A549 (cell line): ENCODE results near the gene P4HA2. TPM values are rescaled to one million over a fixed set of nuclear protein-coding genes. Genes with fewer than 3 reads are reported as not detected.

ENCODE experiments used
- ATAC-seq, 2 experiments: fragments of 200-7000 bp in 1 of 2; fragments of >200 bp in 1 of 2; cut with Nextera tagmentation in 1 of 2; cut with Tn5 transposase in 1 of 2; 3 replicates each; pipeline versions ENCODE4 v1.8.0 to v1.9.1; 2018 to 2020; ENCODE audit warnings: mild to moderate bottlenecking in 1 of 2, moderate library complexity in 1 of 2
- CTCF ChIA-PET: fragments of 300-600 bp; sonication (Branson Sonifier 250); formaldehyde crosslinking; extraction: SDS; loops from one replicate; lab custom pipeline; 2021; ENCODE audit warnings: antibody characterized with exemption, inconsistent platforms; lab: Yijun Ruan, JAX
- POLR2A ChIA-PET: fragments of 350-600 bp; formaldehyde crosslinking; extraction: SDS; loops from one replicate; lab custom pipeline; 2021; ENCODE audit warnings: antibody characterized with exemption, inconsistent platforms; lab: Yijun Ruan, JAX
- DNase-seq, 2 experiments: peaks; one replicate each; pipeline versions ENCODE4 v3.0.0 to v3.0.0-alpha.2; 2011 to 2016; ENCODE audit warnings: low read depth in 1 of 2, low spot score in 1 of 2
- FAIRE-seq: peaks from 2 replicates; lab custom pipeline; 2011; peaks lifted over from hg19 to GRCh38; lab: Jason Lieb, UNC
- H3K27ac ChIP-seq, 2 experiments: fragments of >200 bp; sonication (Bioruptor Twin); formaldehyde crosslinking; 3 replicates each; pipeline ENCODE4 v1.5.1; 2016 to 2017
- H3K4me1 ChIP-seq: fragments of >200 bp; sonication (Bioruptor Twin); formaldehyde crosslinking; 3 replicates; pipeline ENCODE4 v1.6.1; 2016
- H3K4me2 ChIP-seq: fragments of >200 bp; sonication (Bioruptor Twin); formaldehyde crosslinking; 3 replicates; pipeline ENCODE4 v1.6.1; 2016
- H3K4me3 ChIP-seq: fragments of >200 bp; sonication (Bioruptor Twin); formaldehyde crosslinking; 3 replicates; pipeline ENCODE4 v1.5.1; 2016
- H3K9me3 ChIP-seq: fragments of >200 bp; sonication (Bioruptor Twin); formaldehyde crosslinking; 3 replicates; pipeline ENCODE4 v1.6.1; 2016
- CBX2 ChIP-seq: fragments of 200-600 bp; sonication (generic); IDR thresholded peaks from 2 replicates; pipeline ENCODE4 v1.6.1; 2016; ENCODE audit warnings: low read depth, mild to moderate bottlenecking, borderline replicate concordance
- CBX8 ChIP-seq: fragments of 200-600 bp; sonication (generic); IDR thresholded peaks from 2 replicates; pipeline ENCODE4 v1.6.1; 2016
- CEBPB ChIP-seq, 2 experiments: fragments of >200 bp in 1 of 2; sonication (Bioruptor Twin) in 1 of 2; formaldehyde crosslinking in 1 of 2; IDR thresholded peaks; 2 replicates each; pipeline ENCODE4 v1.6.1; 2012 to 2016
- CHD2 ChIP-seq: fragments of 150-350 bp; IDR thresholded peaks from 2 replicates; pipeline ENCODE4 v1.6.1; 2014; ENCODE audit warnings: low read length; ENCODE audit not compliant: partially characterized antibody
- CHD4 ChIP-seq: fragments of 200-600 bp; sonication (generic); IDR thresholded peaks from 2 replicates; pipeline ENCODE4 v1.6.1; 2016; ENCODE audit warnings: antibody characterized with exemption, mild to moderate bottlenecking, borderline replicate concordance
- EHMT2 ChIP-seq: fragments of 200-600 bp; sonication (generic); IDR thresholded peaks from 2 replicates; pipeline ENCODE4 v1.6.1; 2016; ENCODE audit warnings: antibody characterized with exemption, low read depth, mild to moderate bottlenecking, moderate library complexity
- ESRRA ChIP-seq: fragments of 150-350 bp; IDR thresholded peaks from 2 replicates; pipeline ENCODE4 v1.6.1; 2014; ENCODE audit warnings: mild to moderate bottlenecking, low read length, borderline replicate concordance
- FOSB ChIP-seq: fragments of 250-450 bp; sonication (Bioruptor Pico); IDR thresholded peaks from 2 replicates; pipeline ENCODE4 v1.5.0; 2020; ENCODE audit warnings: mild to moderate bottlenecking, moderate library complexity
- FOXS1 ChIP-seq: fragments of 250-450 bp; sonication (Bioruptor Pico); IDR thresholded peaks from 2 replicates; pipeline ENCODE4 v1.5.0; 2020; ENCODE audit warnings: mild to moderate bottlenecking, moderate library complexity
- HOXA7 ChIP-seq: fragments of 250-450 bp; sonication (Bioruptor Pico); IDR thresholded peaks from 2 replicates; pipeline ENCODE4 v1.5.0; 2020; ENCODE audit warnings: mild to moderate bottlenecking, moderate library complexity
- HOXB5 ChIP-seq: fragments of 250-450 bp; sonication (Bioruptor Pico); IDR thresholded peaks from 2 replicates; pipeline ENCODE4 v1.5.0; 2020; ENCODE audit warnings: mild to moderate bottlenecking, moderate library complexity
- JUN ChIP-seq, 2 experiments: fragments of >200 bp; sonication (Bioruptor Twin); formaldehyde crosslinking; IDR thresholded peaks; 2 replicates in 1 of 2; 3 replicates in 1 of 2; pipeline ENCODE4 v1.6.1; 2016 to 2017
- JUNB ChIP-seq: fragments of >200 bp; sonication (Bioruptor Twin); formaldehyde crosslinking; IDR thresholded peaks from 2 replicates; pipeline ENCODE4 v1.6.1; 2016
- MAFK ChIP-seq: fragments of 450-650 bp; IDR thresholded peaks from 2 replicates; pipeline ENCODE4 v1.6.1; 2014; ENCODE audit not compliant: partially characterized antibody
- MYC ChIP-seq: IDR thresholded peaks from 2 replicates; pipeline ENCODE4 v1.6.1; 2012; ENCODE audit warnings: mild to moderate bottlenecking, inconsistent platforms, low read length, improper control_type of control experiment, borderline replicate concordance
- NFE2L2 ChIP-seq: fragments of 150-350 bp; conservative IDR thresholded peaks from 2 replicates; pipeline ENCODE4 v1.6.1; 2014; ENCODE audit warnings: low read length
- NPAS2 ChIP-seq: fragments of 250-450 bp; sonication (Bioruptor Pico); IDR thresholded peaks from 2 replicates; pipeline ENCODE4 v1.8.0; 2022; ENCODE audit warnings: mild to moderate bottlenecking, moderate library complexity, borderline replicate concordance
- PHF8 ChIP-seq: fragments of 200-600 bp; sonication (generic); IDR thresholded peaks from 2 replicates; pipeline ENCODE4 v1.6.1; 2016; ENCODE audit warnings: low read depth, mild to moderate bottlenecking, antibody characterized with exemption, moderate library complexity, borderline replicate concordance
- POLR2A ChIP-seq: IDR thresholded peaks from 2 replicates; pipeline ENCODE4 v1.6.1; 2012; ENCODE audit warnings: mild to moderate bottlenecking, low read length
- RNF2 ChIP-seq: fragments of 200-600 bp; sonication (generic); IDR thresholded peaks from 2 replicates; pipeline ENCODE4 v1.6.1; 2016; ENCODE audit warnings: low read depth, mild to moderate bottlenecking, antibody characterized with exemption, moderate library complexity, borderline replicate concordance
- SREBF2 ChIP-seq: fragments of 450-650 bp; IDR thresholded peaks from 2 replicates; pipeline ENCODE4 v1.6.1; 2014; ENCODE audit warnings: mild to moderate bottlenecking, moderate library complexity
- TFCP2L1 ChIP-seq: fragments of 250-450 bp; sonication (Bioruptor Pico); IDR thresholded peaks from 2 replicates; pipeline ENCODE4 v1.5.0; 2021; ENCODE audit warnings: mild to moderate bottlenecking
- TP53 ChIP-seq: fragments of 250-450 bp; sonication (Bioruptor Pico); IDR thresholded peaks from 2 replicates; pipeline ENCODE4 v1.5.0; 2021; ENCODE audit warnings: mild to moderate bottlenecking, moderate library complexity
- ZFP36 ChIP-seq: fragments of 450-650 bp; IDR thresholded peaks from 2 replicates; pipeline ENCODE4 v1.6.1; 2014; ENCODE audit warnings: borderline replicate concordance; ENCODE audit not compliant: partially characterized antibody
- ZSCAN20 ChIP-seq: fragments of 250-450 bp; sonication (Bioruptor Pico); IDR thresholded peaks from 2 replicates; pipeline ENCODE4 v1.8.0; 2022; ENCODE audit warnings: mild to moderate bottlenecking, moderate library complexity
- WGBS: methylation state at CpG from one replicate; pipeline ENCODE4 v1.1.6; 2017; ENCODE audit errors: missing lambda C conversion rate; 5-methylcytosine and 5-hydroxymethylcytosine counted together
- polyA plus RNA-seq, 4 experiments: library from polyadenylated mRNA; depleted of rRNA in 3 of 4; stranded (reverse); fragments of >200 nt; fragmentation: RNase III in 1 of 4; extraction: RNeasy Plus Mini Kit Qiagen cat#74134 plus additional on column Dnase treatment in 1 of 4; gene quantifications; 2 replicates in 3 of 4; 3 replicates in 1 of 4; pipeline ENCODE4 v1.2.3, GENCODE V29; 2011 to 2017
- TF ChIP-seq, protein P1 (sequence below): IDR thresholded peaks from 2 replicates; pipeline ENCODE4 v1.6.1; 2012
- TF ChIP-seq, protein P2 (sequence below): IDR thresholded peaks from 2 replicates; pipeline ENCODE4 v1.6.1; 2012
- TF ChIP-seq, protein P3 (sequence below): fragments of 450-650 bp; IDR thresholded peaks from 2 replicates; pipeline ENCODE4 v1.6.1; 2014; ENCODE audit warnings: antibody characterized with exemption

Gene P4HA2
- polyA plus RNA-seq, 2 of the 4 experiments (the other 2 are of a cell fraction) = 36.4 to 45.0 TPM

DNA sequence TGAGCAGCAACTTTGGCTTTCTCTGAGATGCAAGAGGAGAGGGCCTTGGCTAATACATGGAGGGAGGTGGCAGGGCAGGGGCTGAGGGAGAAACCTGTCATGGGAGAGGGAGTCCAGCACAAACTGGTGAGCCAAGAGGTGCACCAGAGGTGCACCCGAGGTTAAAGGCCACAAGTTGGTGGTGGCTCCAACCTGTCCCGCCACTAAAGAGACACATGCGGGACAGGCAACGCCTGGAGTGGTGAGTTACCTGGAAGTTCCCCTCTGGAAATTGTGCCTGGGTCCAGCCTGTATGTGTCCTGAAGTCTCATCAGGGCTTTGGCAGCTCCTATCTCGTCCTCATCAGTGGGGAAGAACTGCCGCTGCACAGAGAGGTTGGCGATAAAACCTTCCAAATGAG lies 14.0 kb downstream of the P4HA2 start (continued):
- no peak for TF ChIP-seq CHD4

DNA sequence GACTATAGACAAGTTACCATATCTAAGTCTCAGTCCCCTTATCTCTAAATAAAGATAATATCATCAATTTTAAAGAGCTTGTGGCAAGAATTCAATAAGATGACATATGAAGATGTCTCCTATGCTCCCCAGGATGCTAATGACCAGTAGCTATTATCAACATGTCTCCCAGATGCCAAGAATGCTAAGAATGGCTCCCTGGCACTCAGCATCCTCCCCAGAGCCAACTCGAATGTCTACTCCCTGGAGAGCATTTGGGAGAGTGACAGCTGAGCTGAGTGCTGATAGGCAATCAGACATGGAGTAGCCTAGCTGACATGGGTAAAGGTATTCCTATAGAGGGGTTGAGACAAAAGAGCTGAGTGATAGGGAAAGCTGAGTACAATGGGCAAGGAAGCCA lies 15.9 kb downstream of the P4HA2 start:
- ChIA-PET POLR2A (interaction anchor here (0.6 to 1.7 kb wide), 2 partner anchors 16 to 1496 kb away, joined by 3 to 5 read pairs; partner anchors contain the start of gene P4HA2), CTCF (interaction anchor here (0.9 to 2.1 kb wide), 8 partner anchors 9 to 149 kb away, joined by 3 to 6 read pairs (median 3); no protein-coding TSS in a partner anchor)
- no peak for DNase-seq

DNA sequence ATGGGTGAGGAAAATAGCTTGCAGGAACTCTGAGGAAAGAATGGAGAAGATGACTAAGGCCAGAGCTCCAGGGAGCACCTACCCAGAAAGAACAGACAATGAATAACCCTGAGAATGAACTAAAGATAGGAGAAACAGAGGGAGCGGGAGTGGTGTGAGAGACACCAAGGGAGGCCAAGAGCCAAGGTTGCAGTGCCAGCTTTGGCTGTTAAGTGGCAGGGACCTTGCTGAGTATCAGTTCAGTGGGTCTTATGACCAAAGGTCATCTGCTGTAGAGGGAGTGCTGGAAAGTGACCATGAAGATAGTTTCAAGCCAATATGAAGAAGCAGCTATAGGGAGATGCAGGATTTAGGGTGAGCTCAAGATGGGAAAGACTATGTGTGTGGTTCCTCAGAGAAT lies 16.7 kb downstream of the P4HA2 start:
- FAIRE-seq = no peak
- 94% methylated on average over 1 of the region's 1 CpG for WGBS

More for the DNA sequence above, 15.9 kb downstream of the P4HA2 start:
- peaks cover 11% of the 10 kb centered on the region; the same call in 2 of the 3 replicates for H3K4me1 ChIP-seq
- TF ChIP-seq MAFK (no peak), NPAS2 (CRISPR knock-in tag) (no peak), NFE2L2 (no peak), CHD2 (no peak), SREBF2 (no peak), ESRRA (no peak), CBX8 (no peak), EHMT2 (no peak), JUN (IDR thresholded peaks at IDR 0.05) (no peak), MYC (no peak), CEBPB (IDR thresholded peaks at IDR 0.05) (no peak), FOXS1 (no peak), JUNB (no peak)
- TF ChIP-seq, protein P1, sequence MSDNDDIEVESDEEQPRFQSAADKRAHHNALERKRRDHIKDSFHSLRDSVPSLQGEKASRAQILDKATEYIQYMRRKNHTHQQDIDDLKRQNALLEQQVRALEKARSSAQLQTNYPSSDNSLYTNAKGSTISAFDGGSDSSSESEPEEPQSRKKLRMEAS = no peak
- TF ChIP-seq, protein P2, sequence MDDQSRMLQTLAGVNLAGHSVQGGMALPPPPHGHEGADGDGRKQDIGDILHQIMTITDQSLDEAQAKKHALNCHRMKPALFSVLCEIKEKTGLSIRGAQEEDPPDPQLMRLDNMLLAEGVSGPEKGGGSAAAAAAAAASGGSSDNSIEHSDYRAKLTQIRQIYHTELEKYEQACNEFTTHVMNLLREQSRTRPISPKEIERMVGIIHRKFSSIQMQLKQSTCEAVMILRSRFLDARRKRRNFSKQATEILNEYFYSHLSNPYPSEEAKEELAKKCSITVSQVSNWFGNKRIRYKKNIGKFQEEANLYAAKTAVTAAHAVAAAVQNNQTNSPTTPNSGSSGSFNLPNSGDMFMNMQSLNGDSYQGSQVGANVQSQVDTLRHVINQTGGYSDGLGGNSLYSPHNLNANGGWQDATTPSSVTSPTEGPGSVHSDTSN = no peak
- TF ChIP-seq, protein P3, sequence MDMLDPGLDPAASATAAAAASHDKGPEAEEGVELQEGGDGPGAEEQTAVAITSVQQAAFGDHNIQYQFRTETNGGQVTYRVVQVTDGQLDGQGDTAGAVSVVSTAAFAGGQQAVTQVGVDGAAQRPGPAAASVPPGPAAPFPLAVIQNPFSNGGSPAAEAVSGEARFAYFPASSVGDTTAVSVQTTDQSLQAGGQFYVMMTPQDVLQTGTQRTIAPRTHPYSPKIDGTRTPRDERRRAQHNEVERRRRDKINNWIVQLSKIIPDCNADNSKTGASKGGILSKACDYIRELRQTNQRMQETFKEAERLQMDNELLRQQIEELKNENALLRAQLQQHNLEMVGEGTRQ = no peak
- no peak overlapping the region for H3K4me2 ChIP-seq
- no peak overlapping the region for H3K4me3 ChIP-seq
- no peak overlapping the region for H3K27ac ChIP-seq
- H3K9me3 ChIP-seq = no peaks in the 10 kb centered on the region
- ATAC-seq = no peak
- no peak for FAIRE-seq
- WGBS = 14% methylated on average over 1 of the region's 1 CpG

More for the DNA sequence above, 16.7 kb downstream of the P4HA2 start:
- Histone ChIP-seq H3K4me2 (no peak overlapping the region), H3K9me3 (no peaks in the 10 kb centered on the region), H3K4me3 (no peak overlapping the region), H3K4me1 (peaks cover 11% of the 10 kb centered on the region; the same call in 2 of the 3 replicates), H3K27ac (no peak overlapping the region)
- ATAC-seq (no peak), DNase-seq (no peak)
- TF ChIP-seq MYC (no peak), CBX2 (no peak), POLR2A (no peak), PHF8 (no peak), RNF2 (no peak), ZFP36 (no peak), MAFK (no peak), TP53 (no peak), JUN (IDR thresholded peaks at IDR 0.05) (no peak), NFE2L2 (no peak), HOXA7 (no peak), TFCP2L1 (CRISPR knock-in tag) (no peak), ZSCAN20 (CRISPR knock-in tag) (no peak), FOSB (CRISPR knock-in tag) (no peak), HOXB5 (no peak)
- CTCF ChIA-PET = interaction anchor here (1.1 to 2.3 kb wide), 6 partner anchors 18 to 148 kb away, joined by 3 to 7 read pairs (median 3); no protein-coding TSS in a partner anchor
- POLR2A ChIA-PET = interaction anchor here (1.7 kb wide), 1 partner anchor 17 kb away, joined by 5 read pairs; the partner anchor contains the start of gene P4HA2
